ENCODE data around the gene PCDH1.

The PCDH1 gene

DNA sequence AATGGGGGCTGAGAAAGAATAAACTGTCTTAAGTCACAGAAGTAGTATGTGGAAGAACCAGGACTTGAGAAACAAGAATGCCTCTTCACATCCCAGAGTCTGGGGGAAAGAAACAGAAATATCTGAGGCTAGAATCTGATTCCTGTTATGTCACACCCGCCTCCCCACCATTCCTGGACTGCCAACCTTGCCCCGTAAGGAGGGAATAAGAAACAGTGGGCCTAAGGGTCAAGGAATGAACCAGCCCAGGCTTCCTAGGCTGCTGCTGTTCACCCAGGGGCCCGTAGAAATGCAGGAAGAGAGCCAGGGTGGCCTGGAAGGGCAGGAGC is 4.3 kb downstream of the PCDH1 start:
- no peak for DNase-seq (ENCODE audit: low read depth)

DNA sequence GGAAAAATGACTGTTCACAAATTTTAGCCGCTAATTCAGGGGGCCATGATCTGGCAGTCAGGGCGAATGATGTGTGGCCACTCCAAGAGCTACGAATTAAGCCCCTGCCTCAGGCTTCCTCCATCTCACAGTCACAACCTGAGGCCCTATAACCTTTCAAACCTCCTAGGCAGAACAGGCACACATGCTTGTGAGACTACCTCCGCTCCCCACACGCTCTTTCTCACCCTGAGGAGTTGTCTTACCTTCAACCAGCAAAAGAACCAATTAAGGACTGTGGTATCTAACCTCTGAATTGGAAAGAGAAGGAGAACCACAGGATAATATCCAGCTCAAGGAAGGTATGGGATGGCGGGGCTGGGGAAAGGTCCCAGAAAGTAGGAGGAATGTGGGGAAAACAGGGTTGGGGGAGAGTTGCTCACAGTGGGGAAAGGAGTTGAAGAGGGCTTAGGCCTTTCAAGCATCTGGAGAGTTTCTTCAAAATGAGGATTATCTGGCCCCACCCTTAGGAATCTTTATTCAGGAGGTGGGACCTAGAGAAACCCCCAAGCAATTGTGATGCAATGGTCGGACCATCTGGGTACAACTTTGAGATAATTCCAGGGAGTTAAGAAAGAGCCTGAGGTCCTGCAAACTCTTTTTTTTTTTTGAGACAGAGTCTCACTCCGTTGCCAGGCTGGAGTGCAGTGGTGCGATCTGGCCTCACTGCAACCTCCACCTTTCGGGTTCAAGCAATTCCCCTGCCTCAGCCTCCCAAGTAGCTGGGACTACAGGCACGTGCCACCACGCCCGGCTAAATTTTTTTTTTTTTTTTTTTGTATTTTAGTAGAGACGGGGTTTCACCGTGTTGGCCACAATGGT is 5.5 kb downstream of the PCDH1 start:
- DNase-seq (ENCODE audit: low read depth), result no peak

DNA sequence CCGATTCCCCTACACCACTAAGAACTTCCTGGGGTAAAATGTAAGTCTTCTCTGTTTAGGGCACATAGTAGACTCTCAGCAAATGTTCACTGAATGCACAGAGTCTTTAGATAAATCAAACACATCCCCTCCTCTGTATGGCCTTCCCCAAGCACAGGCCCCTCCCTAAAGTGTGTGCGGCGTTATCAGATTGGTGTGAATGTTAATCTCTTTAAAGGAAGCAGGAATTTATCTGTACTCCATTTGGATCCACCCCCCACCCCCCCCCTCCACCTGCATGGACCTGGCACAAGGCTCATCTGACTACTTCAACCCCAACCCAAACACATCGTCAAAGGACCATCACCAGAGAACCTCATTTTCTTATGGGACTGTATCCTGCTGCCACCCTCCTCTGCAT is 6.3 kb downstream of the PCDH1 start:
- DNase-seq (ENCODE audit: low read depth), result no peak

DNA sequence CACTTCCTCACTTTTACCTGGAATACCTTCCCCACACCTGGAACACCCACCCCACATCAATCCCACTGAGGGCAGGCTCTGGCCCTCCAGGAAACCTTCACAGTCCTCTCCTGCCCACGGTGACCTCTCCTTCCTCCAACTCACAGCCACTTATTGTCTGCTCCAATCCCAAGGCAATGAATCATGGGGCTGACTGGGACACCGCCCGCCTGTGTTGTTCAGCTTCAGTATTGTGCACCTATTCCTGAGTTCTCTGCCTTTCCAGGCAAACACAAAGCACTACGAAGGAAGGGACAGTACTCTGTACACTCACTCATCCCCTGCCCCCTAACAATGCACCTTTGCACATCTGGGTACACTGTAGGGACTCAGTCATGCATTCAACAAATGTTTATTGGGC is 7.3 kb downstream of the PCDH1 start:
- DNase-seq (ENCODE audit: low read depth), result no peak

DNA sequence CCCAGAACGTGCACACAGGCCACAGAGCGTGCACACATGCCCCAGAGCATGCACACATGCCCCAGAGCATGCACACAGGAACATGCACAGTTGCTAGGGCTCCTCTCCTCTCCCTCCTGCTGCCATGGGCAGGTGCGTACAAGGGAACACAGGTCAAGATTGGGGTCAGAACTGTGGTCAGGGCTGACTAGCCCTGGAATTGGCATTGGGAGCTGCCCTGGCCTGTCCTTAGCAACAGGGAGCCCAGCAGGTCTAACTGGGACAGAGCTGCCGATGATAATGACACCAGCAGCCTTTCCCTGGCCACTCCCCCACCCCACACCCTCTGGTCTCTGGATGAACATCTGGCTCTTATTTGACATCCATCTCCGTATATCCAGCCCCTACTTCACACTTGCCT is 8.0 kb downstream of the PCDH1 start:
- no peak for DNase-seq (ENCODE audit: low read depth)

DNA sequence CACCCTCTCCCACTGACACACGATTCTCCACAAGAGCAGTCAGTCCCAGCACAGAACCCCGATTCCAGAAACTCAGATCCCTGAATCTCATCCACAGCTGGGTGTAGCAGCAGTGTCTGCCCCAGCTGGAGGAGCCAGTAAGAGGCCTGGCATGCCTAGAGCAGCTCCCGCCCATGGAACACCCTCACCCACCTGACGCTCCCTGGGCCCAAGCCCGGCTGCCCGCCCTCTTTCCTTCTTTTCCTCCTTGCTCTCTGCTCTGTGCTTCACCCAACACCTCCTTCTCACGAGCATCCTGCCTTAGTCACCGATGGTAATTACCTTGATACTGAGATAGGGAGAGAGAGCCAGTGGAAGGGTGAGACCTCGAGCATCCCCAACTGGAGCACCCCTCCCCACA is 8.7 kb downstream of the PCDH1 start:
- DNase-seq (ENCODE audit: low read depth), result no peak

DNA sequence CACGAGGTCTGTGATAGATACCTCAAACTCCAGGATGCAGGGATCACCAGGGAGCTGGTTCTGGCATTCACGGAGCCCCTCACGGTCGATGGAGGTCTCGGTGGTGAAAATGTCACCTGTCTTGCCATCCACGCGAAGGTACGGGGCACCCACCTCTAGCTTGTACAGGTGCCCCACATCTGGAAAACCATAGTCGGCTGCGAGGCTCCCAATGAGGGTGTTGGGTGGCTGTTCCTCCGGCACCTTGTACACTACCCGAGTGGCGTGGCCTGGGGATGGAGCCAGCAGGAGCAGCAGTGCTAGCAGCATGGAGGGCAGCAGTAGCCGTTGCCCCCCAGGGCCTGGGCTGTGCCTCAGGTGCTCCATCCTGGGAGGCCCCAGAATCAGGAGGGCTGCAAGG is 9.2 kb downstream of the PCDH1 start:
- DNase-seq (ENCODE audit: low read depth), result no peak

DNA sequence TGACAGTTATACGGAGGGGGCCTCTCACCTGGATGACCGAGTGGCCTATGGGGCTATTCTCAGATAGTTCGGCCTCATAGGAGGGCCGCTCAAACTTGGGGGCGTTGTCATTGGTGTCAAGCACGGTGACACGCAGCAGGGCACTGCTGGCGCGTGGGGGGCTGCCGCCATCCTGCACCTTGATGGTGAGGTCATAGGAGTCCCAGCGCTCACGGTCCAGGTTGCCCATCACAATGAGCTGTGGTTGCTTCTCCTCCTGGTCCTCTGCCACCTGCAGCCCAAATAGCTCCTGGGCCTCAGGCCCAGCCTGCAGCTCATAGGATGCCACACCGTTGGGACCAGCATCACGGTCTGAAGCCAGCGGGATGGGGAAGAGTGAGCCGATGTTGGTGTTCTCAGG is 9.7 kb downstream of the PCDH1 start:
- no peak for DNase-seq (ENCODE audit: low read depth)

DNA sequence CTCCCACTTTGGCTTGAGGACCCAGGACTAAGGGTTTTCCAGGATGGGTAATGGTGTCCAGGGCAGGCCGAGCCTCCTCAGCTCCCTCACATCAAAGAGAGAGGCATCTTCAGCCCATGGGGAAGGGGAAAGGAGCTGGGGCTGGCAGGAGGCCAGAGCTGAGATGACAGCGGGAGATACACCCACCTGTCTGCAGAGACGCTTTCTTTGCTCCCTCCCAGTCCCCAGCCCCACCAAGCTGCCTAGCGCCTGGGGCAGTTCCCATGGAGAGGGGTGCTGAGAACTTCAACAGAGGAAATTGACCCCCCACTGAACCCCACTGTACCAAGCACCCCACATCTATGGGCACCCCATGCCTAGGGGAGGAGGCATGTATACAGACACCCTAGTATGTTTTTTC is 10.6 kb downstream of the PCDH1 start:
- DNase-seq (ENCODE audit: low read depth), result no peak

DNA sequence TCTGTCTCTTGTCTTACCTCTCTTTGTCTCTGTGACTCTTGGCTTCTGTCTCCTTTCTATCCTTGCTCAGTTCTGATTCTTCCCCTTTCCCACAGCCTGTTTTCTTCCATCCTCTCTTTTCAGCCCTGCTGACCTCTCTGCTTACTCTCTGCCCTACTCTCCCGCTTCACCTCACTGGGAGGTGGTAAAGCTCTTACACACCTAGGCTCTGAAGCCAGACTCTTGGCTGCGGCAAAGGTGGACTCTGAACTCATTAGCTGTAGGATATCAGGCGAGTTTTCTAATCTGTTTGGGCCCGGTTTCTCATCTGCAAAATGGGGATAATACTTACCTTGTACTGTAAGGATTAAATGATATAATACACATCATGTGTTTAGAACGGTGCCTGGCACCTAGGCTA is 11.1 kb downstream of the PCDH1 start:
- DNase-seq (ENCODE audit: low read depth), result no peak

DNA sequence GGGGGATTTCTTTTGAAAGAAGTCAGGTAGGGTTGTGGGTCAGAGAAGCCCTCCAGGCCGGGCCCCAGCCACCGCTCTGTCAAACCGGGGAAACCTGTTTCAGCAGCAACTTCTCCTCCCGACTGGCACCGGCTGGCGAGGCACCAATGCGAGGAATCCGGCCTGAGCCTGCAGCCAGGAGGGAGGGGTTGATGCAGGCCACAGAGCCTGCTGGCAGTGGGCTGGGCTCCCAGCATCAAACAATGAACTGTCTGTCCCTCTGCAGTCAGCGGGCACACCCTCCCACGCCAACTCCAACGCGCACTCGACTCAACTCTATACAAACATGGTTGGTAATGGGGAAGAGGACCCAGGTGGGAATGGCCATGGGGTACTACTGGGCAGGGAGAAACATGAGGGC is 12.1 kb downstream of the PCDH1 start:
- no peak for DNase-seq (ENCODE audit: low read depth)

DNA sequence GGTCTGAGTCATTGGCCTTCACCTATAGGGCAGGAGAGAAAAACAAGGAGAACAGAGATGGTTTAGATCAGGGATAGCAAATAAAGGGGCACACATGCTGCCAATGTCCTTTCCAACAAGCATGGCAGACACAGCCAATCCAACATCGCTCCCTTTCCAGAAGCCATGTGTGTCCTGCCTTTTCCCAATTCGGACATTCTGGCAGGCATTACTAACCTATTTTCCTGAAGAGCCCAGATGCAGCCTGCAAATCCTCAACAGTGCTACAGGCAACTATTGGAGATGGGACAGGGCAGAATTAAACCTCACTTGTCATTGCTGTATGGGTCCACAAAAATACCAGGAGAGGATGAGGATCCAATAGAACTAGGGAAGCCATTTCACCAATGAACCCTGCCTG is 12.8 kb downstream of the PCDH1 start:
- DNase-seq (ENCODE audit: low read depth), result no peak

DNA sequence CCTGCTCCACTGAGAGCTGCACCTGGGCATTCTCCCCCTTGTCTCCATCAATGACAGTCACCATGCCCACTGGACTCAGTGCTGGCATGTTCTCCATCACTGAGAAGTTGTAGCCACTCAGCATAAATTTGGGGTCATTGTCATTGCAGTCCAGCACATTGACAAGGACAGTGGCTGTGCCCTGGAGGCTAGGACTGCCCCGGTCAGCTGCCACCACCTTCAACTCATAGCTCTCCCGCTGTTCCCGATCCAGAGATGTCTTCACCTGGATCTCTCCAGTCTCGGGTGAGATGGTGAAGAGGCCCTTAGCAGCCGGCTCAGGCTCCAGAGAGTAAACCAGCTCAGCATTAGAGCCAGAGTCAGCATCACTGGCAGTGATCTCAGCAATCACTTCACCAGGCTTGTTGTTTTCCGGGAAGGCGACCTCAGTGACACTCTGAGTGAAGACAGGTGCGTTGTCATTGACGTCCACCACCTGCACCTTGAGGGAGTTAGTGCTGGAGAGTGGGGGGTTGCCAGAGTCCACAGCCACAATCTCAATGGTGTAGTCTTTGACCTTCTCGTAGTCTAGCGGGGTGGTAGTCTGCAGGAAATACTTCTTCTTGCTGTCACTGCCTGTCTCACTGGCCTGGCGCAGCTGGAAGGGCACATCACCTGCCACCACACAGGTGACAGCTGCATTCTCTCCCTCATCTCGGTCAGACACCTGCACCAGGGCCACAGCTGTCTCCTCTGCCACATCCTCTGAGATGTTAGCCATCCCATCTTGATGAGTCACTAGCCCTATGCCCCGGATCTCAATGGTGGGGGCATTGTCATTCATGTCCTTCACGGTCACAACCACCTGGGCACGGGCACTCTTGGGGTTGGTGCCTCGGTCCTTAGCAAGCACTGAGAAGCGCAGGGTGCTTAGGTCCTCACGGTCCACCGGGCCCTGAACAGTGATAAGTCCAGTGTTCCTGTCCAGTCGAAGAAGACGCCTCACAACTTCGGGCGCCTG is 13.5 kb downstream of the PCDH1 start:
- DNase-seq (ENCODE audit: low read depth), result no peak

DNA sequence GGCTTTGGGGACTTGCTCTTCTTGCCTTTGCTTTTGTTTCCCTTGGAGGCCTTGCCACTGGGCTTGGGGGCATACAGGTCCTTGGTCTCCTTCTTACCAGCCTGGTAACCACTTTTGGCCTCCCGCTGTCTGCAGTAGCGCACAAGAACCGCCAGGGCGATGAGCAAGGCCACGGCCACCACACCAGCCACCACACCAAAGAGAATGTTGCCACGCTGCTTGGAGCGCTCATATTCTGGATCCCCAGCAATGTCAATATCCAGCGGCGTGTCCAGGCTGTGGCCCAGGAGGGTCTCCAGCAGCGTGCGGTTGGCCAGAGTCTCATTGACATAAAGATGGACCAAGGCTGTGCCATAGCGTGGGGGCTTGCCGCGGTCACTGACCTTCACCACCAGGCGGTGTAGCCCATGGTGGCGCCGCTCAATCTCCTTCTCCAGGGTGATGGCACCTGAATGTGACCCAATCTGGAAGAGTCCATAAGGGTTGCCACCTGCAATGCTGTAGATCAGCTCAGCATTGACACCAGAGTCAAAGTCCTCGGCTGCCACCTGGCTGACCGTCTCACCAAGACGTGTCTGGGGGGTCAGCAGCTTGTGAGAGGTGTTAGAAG is 14.5 kb downstream of the PCDH1 start:
- no peak for DNase-seq (ENCODE audit: low read depth)

DNA sequence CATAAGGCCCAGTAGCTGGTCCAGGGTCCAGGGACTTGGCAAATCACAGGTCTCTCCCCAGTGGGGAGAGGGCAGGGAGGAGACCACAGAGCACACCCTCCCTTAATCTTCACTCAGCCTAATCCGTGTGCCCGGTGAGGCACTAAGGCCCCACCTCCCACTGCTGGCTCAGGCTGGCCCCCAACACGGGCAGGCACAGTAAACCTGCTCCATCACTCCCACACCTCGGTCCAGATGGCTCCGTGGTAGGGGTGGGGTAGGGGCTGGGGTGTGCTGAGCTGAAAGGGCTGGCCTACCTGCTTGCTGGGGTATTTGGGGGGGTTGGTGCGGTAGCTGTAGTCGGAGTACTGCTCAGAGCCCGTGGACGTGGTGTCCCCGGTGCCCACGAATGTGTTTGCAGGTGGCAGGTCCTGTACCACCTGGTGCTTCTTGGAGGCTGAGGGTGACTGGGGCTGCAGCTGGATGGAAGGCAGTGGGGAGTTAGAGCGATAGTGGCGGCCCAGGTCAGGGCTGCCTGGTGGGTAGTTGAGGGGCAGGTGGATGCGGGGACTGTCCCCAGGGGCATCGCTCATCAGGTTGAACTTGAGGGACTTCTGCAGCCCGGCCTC is 15.2 kb downstream of the PCDH1 start:
- no peak for DNase-seq (ENCODE audit: low read depth)

DNA sequence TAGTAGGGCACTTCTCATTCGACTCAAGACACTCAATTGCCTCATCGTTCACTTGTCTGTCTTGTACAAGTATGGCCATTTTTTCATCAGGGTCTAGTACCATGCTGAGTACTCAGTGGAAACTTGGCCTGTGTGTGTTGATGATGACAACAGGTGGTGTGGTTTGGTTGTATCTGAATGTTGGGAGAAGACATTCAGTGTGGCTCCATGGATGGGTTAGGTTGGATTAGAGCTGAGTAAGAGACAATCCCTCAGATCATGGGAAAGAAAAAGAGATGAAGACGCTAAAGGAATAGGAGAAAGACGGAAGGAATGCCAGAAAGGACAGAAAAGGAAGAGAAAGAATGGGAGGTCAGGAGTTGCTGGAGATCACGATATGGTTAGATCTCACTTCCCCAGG is 17.0 kb downstream of the PCDH1 start:
- no peak for DNase-seq (ENCODE audit: low read depth)

DNA sequence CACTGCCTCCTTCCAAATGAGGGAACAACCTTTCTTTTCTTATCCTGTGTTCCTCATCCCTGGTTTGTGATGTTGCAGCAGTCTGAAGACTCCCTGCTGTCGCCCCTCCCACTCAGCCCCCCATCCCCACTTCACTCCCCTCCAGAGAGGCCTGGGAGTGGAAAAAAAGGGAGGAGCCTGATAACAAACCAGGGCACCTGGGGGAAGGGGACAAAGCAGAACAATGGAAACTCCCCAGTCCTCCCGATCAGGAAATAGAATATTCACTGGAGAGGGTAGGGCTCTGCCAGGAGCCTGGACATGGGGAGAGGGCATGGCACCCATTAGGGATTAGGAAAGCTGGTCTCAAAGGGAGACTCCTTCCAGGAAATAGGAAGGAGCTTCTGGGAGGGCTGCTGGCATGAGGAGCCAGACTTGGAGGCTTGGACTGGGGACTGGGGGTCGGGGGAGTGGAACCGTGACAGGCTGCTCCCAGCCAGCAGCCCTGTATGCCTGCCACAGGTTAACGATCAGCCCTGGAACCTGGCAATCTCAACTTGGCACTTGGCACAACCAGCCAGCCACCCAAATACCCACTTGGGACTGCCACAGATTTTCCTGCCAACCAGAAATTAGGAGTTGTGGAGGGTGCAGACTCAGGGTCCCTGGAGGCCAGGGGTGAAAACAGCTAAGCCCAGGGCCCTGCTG is 20.0 kb downstream of the PCDH1 start:
- no peak for DNase-seq (ENCODE audit: low read depth)

DNA sequence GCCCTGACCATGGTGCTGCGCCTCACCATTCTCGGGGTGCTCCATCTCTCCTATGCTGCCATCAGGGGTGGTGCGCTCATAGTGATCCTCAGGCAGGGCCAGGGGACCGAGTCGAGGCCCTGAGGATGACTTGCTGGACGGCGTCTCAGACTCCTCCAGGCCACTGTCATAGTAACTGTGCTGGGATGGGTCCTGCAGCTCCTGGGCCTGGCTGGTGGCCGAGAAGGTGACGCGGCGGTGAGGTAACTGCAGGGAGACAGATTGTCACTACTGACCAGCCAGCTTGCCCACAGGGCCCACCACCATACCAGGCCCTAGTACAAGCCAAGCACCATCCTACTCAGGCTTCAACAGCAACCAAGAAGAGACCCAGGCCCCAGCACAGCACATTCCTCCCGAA is 21.0 kb downstream of the PCDH1 start:
- DNase-seq (ENCODE audit: low read depth), result no peak

DNA sequence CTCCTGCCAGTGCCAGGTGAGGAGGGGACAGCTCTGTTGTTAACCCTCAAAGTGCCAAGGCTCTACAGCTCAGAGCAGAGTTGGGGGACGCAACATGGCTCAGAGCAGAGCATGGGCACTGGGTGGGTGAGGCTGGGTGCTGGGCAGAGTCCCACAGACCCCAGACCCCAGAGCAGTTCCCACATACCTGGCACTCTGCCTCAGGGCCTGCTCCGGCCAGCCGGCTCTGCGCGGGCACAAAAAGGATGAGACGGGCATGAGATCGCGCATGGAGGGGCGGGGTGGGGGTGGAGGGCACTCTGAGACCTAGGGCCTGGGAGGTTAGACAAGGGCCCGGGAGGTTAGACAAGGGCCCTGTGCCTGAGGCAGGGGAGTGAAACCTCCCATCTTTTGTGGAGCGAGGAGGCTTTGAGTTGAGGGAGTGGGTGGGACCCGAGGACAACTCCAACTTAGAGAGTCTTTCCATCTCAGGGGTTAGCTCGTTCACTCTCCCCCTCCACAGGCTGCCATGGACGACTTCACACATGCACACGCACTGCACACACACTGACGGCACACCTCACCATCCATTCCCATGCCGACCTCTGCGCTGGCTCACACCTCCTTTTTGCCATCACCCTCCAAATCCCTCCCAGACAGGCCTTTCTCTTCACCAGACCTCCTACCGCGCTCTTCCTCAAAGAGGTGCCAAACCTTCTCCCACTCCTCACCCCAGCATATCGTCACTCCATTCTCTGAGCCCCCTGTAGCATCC is 22.0 kb downstream of the PCDH1 start:
- DNase-seq (ENCODE audit: low read depth), result no peak

DNA sequence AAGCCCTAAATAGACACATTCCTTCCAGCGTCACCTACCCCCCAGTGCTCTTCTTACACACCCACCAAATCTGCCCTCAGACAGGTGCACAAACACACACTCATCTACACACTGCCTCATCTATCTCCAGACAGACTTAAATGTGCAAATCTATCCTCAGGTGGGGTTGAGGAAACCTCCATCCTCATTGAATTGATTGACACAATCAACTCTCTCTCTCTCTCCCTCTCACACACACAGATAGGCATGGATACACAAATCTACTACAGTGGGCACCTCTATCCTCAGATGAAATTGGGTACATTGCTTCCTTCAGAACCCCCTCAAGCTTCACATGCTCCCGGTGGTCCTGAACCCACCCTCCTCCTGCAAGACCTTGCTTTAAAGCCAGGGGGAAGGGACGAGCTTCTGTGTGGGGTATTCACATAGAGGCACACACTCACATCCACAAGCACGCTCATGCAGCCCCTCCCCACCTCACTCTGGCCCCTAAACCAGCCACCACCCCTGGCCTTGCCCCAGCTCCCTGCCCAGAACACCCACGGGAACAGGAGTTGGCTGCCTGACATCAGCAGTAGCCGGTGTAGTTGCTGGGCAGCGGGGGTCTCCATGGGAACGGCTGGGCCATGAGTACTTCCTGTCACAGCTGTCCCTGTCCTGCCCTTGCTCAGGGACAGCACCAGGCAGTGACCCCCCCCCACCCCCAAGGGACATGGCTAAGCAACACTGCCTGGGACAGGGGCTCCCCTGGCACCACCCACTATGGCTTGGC is 22.8 kb downstream of the PCDH1 start:
- DNase-seq (ENCODE audit: low read depth), result no peak

Data from HS-5 (cell line).